Mesendoderm (in vitro differentiated cells): ENCODE results near the gene GSTK1.
A peak's percentile ranks its signal among the peaks of the same experiment; 100 is the strongest.

Source experiments
- DNase-seq: peaks from one replicate; pipeline ENCODE4 v3.0.0; 2013
- H2AK5ac ChIP-seq: 2 replicates; pipeline ENCODE4 v1.6.1; 2013; ENCODE audit warnings: low read length, inconsistent platforms
- H2BK120ac ChIP-seq: 2 replicates; pipeline ENCODE4 v1.6.1; 2013; ENCODE audit warnings: low read depth, mild to moderate bottlenecking, low read length, moderate library complexity, mixed read lengths
- H2BK15ac ChIP-seq: replicated peaks from 2 replicates; pipeline ENCODE4 v1.6.1; 2013; ENCODE audit warnings: low read depth, mild to moderate bottlenecking, moderate library complexity
- H2BK5ac ChIP-seq: 2 replicates; pipeline ENCODE4 v1.6.1; 2013; ENCODE audit warnings: low read length, inconsistent platforms
- H3K18ac ChIP-seq: 2 replicates; pipeline ENCODE4 v1.6.1; 2013; ENCODE audit warnings: mild to moderate bottlenecking, low read length, mixed read lengths
- H3K23ac ChIP-seq: one replicate; pipeline ENCODE4 v1.6.1; 2013; ENCODE audit warnings: low read length
- H3K27ac ChIP-seq: 2 replicates; pipeline ENCODE4 v1.5.1; 2013; ENCODE audit warnings: low read depth, mild to moderate bottlenecking, inconsistent platforms, low read length, moderate library complexity
- H3K27me3 ChIP-seq: 2 replicates; pipeline ENCODE4 v1.6.1; 2013; ENCODE audit warnings: low read length, control low read depth, mild to moderate bottlenecking, inconsistent platforms; ENCODE audit not compliant: insufficient read depth, poor library complexity
- H3K36me3 ChIP-seq: 2 replicates; pipeline ENCODE4 v1.6.1; 2013; ENCODE audit warnings: low read length, inconsistent platforms; ENCODE audit not compliant: control insufficient read depth, insufficient read depth
- H3K4ac ChIP-seq: one replicate; pipeline ENCODE4 v1.6.1; 2013; ENCODE audit warnings: low read depth, mild to moderate bottlenecking, low read length, moderate library complexity
- H3K4me1 ChIP-seq: 2 replicates; pipeline ENCODE4 v1.6.1; 2013; ENCODE audit warnings: low read depth, low read length, inconsistent platforms; ENCODE audit not compliant: control insufficient read depth
- H3K4me2 ChIP-seq: 2 replicates; pipeline ENCODE4 v1.6.1; 2013; ENCODE audit warnings: low read length
- H3K4me3 ChIP-seq: 2 replicates; pipeline ENCODE4 v1.5.1; 2013; ENCODE audit warnings: mild to moderate bottlenecking, low read length
- H3K56ac ChIP-seq: one replicate; pipeline ENCODE4 v1.6.1; 2013; ENCODE audit warnings: low read length
- H3K79me1 ChIP-seq: 2 replicates; pipeline ENCODE4 v1.6.1; 2013; ENCODE audit warnings: low read length, inconsistent platforms
- H3K79me2 ChIP-seq: 2 replicates; pipeline ENCODE4 v1.6.1; 2013; ENCODE audit warnings: mild to moderate bottlenecking, low read length; ENCODE audit not compliant: control insufficient read depth, insufficient read depth
- H3K9ac ChIP-seq: 2 replicates; pipeline ENCODE4 v1.6.1; 2013; ENCODE audit warnings: low read length, inconsistent platforms
- H4K5ac ChIP-seq: one replicate; pipeline ENCODE4 v1.6.1; 2013; ENCODE audit warnings: low read length
- H4K8ac ChIP-seq: one replicate; pipeline ENCODE4 v1.6.1; 2013; ENCODE audit warnings: low read depth, mild to moderate bottlenecking, control low read depth, low read length, moderate library complexity
- WGBS: extraction: QIAGEN DNeasy Blood & Tissue Kit; methylation state at CpG from one replicate; pipeline ENCODE4 v1.1.7; 2013; ENCODE audit warnings: low lambda C conversion rate, missing lambda C conversion rate; ENCODE audit not compliant: insufficient coverage; ENCODE audit errors: extremely low coverage; 5-methylcytosine and 5-hydroxymethylcytosine counted together

GSTK1 gene

DNA sequence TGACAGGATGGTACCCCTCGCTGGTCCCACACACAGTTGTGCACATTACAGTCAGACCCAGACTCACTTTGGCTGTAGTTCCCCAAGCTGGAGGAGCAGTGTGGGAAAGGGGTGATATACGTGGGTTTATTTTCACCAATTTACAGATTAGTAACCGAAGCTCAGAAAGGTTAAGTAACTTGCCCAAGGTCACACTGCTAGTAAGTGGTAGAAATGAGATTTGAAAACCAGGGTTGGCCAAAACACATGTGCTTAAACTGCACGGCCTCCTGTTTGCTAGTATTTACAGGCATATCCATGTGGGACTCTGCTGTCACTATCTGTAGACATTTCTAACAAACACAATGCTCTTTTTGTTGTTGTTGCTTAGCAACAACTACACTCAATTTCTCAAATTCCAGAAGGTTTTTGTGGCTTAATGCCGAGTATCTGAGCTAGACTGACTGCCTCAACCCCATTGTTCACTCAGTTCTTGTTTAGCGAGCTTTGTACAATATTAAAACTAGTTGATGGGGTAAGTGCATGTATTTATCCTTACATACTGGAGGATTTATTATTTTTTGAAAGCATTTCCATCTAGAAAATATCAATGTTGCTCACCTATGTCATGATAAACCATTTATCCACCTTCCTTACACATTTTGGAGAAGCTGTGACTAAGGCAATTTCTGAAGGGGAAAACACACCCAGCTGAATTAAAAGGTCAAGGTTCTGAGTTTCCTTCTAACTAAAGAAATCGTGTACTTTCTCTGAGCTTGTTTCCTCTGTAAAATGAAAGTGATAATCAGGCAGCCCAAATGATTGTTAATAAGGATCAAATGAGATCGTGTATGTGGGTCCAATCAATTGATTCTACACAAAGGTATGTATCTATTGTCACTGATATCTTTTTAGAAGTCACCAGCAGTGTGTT lies 16.2 kb downstream of the GSTK1 start:
- H4K8ac ChIP-seq = no peak overlapping the region
- H4K5ac ChIP-seq = no peak overlapping the region
- no peak overlapping the region for H3K4ac ChIP-seq
- no peak overlapping the region for H3K4me3 ChIP-seq
- no peak overlapping the region for H2AK5ac ChIP-seq
- H3K56ac ChIP-seq = no peak overlapping the region
- H2BK15ac ChIP-seq = no peak overlapping the region
- no peaks in the 10 kb centered on the region for H3K79me1 ChIP-seq
- no peak overlapping the region for H3K4me2 ChIP-seq
- H3K27me3 ChIP-seq = no peaks in the 10 kb centered on the region
- no CpG with 5 or more reads among the region's 8 CpGs for WGBS
- H2BK120ac ChIP-seq = no peak overlapping the region
- no peak overlapping the region for H3K23ac ChIP-seq
- H3K27ac ChIP-seq = no peak overlapping the region
- no peaks in the 10 kb centered on the region for H3K79me2 ChIP-seq
- no peak overlapping the region for H3K9ac ChIP-seq
- DNase-seq = peak; percentile 78
- H2BK5ac ChIP-seq = no peak overlapping the region
- H3K4me1 ChIP-seq = peaks cover 4% of the 10 kb centered on the region
- H3K18ac ChIP-seq = no peak overlapping the region
- H3K36me3 ChIP-seq = no peaks in the 10 kb centered on the region

DNA sequence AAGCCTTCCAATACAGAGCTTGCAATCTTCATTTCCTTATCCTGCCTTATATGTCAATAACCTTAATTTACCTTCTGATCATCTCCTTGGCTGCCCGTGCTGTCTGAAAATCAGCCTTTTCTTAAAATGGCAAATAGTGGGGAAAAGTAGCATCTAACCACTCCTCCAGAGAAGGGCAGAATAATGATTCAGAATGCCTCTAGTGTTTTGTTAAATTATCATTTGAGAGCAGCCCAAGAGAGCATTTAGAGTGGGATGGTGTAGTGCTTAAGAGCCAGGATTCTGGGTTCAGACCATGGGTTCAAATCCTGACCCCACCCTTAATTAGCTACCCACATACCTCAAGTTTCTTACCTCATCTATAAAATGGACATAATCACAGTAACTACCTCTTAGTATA lies 16.9 kb downstream of the GSTK1 start:
- no peak overlapping the region for H3K18ac ChIP-seq
- no peak overlapping the region for H3K23ac ChIP-seq
- no peak overlapping the region for H3K9ac ChIP-seq
- no peak for DNase-seq
- H3K36me3 ChIP-seq = no peaks in the 10 kb centered on the region
- no peak overlapping the region for H4K5ac ChIP-seq
- H3K79me1 ChIP-seq = no peaks in the 10 kb centered on the region
- H3K4me3 ChIP-seq = no peak overlapping the region
- no peak overlapping the region for H2AK5ac ChIP-seq
- no peak overlapping the region for H3K4ac ChIP-seq
- no peak overlapping the region for H4K8ac ChIP-seq
- no peaks in the 10 kb centered on the region for H3K79me2 ChIP-seq
- H3K27me3 ChIP-seq = no peaks in the 10 kb centered on the region
- no CpG with 5 or more reads among the region's 1 CpG for WGBS
- H2BK120ac ChIP-seq = no peak overlapping the region
- peaks cover 5% of the 10 kb centered on the region for H3K4me1 ChIP-seq
- H2BK5ac ChIP-seq = no peak overlapping the region
- no peak overlapping the region for H3K4me2 ChIP-seq
- no peak overlapping the region for H3K27ac ChIP-seq
- no peak overlapping the region for H3K56ac ChIP-seq
- H2BK15ac ChIP-seq = no peak overlapping the region

DNA sequence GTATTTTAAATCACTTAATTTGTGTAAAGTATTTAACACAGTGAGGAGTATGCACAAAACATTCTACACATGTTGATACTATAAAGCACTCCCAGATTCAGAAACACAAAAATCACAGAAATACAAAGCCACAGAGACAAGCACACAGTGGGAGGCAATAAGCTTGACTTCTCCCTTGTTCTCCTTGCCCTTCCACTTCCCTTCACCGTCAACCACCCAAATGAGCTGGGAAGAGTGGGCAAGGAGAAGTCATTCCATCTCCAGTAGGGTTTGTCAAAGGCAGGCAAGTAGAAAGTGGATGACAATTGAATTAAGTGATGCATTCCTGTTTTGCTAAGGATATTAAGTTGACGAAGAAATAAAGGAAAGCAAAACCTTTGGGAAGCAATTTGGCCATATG lies 17.3 kb downstream of the GSTK1 start:
- no peak overlapping the region for H2BK5ac ChIP-seq
- no peaks in the 10 kb centered on the region for H3K36me3 ChIP-seq
- DNase-seq = no peak
- no peak overlapping the region for H4K5ac ChIP-seq
- H3K27me3 ChIP-seq = no peaks in the 10 kb centered on the region
- H2BK120ac ChIP-seq = no peak overlapping the region
- H4K8ac ChIP-seq = no peak overlapping the region
- H2BK15ac ChIP-seq = no peak overlapping the region
- H3K23ac ChIP-seq = no peak overlapping the region
- H2AK5ac ChIP-seq = no peak overlapping the region
- peaks cover 9% of the 10 kb centered on the region for H3K4me1 ChIP-seq
- H3K9ac ChIP-seq = no peak overlapping the region
- H3K27ac ChIP-seq = no peak overlapping the region
- WGBS = no CpG with 5 or more reads among the region's 2 CpGs
- H3K4me3 ChIP-seq = no peak overlapping the region
- H3K4me2 ChIP-seq = no peak overlapping the region
- no peak overlapping the region for H3K56ac ChIP-seq
- H3K4ac ChIP-seq = no peak overlapping the region
- H3K79me1 ChIP-seq = no peaks in the 10 kb centered on the region
- H3K18ac ChIP-seq = no peak overlapping the region
- no peaks in the 10 kb centered on the region for H3K79me2 ChIP-seq

DNA sequence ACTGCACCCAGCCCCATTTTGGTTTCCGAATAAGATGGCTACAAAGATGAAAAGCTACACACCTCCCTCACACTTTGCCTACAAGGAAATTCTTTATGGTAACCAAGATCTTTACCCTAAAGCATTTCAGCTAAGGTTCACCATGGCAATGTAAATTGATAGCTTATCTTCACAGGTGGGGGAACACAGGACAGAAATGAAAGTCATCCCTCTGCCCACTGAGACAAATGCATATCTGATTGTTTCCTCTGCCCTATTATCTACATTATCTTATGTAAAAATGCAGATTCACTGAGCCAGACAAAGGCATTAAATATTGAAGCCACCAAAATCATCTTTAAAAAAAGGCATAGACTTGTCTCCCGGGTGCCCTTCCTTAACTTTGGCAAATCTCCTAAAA lies 18.3 kb downstream of the GSTK1 start:
- H3K36me3 ChIP-seq = no peaks in the 10 kb centered on the region
- no peak for DNase-seq
- WGBS = no CpG with 5 or more reads among the region's 2 CpGs

DNA sequence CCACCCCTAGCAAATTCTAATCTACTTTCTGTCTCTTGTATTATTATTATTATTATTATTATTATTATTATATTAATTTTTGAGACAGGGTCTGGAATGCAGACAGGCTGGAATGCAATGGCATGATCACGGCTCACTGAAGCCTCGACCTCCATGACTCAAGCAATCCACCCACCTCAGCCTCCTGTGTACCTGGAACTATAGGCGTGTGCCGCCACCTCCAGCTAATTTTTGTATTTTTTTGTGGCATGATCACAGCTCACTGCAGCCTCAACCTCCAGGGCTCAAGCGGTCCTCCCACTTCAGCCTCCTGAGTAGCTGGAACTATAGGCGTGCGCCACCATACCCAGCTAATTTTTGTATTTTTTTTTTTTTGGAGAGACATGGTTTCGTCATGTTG lies 18.9 kb downstream of the GSTK1 start:
- no peak for DNase-seq
- no peak overlapping the region for H3K9ac ChIP-seq
- H3K4me2 ChIP-seq = no peak overlapping the region
- H3K4me1 ChIP-seq = peaks cover 9% of the 10 kb centered on the region
- no peak overlapping the region for H4K5ac ChIP-seq
- H3K27ac ChIP-seq = no peak overlapping the region
- H3K4ac ChIP-seq = no peak overlapping the region
- H3K27me3 ChIP-seq = no peaks in the 10 kb centered on the region
- H2BK5ac ChIP-seq = no peak overlapping the region
- H2BK120ac ChIP-seq = no peak overlapping the region
- H3K79me2 ChIP-seq = no peaks in the 10 kb centered on the region
- no peak overlapping the region for H3K56ac ChIP-seq
- no CpG with 5 or more reads among the region's 8 CpGs for WGBS
- no peak overlapping the region for H2BK15ac ChIP-seq
- no peak overlapping the region for H2AK5ac ChIP-seq
- no peak overlapping the region for H4K8ac ChIP-seq
- H3K36me3 ChIP-seq = no peaks in the 10 kb centered on the region
- H3K23ac ChIP-seq = no peak overlapping the region
- no peak overlapping the region for H3K18ac ChIP-seq
- no peak overlapping the region for H3K4me3 ChIP-seq
- H3K79me1 ChIP-seq = no peaks in the 10 kb centered on the region

More for the DNA sequence above, 18.3 kb downstream of the GSTK1 start:
- Histone ChIP-seq H2BK5ac (no peak overlapping the region), H3K9ac (no peak overlapping the region), H3K18ac (no peak overlapping the region), H2BK15ac (no peak overlapping the region), H3K23ac (no peak overlapping the region), H4K8ac (no peak overlapping the region), H3K79me1 (no peaks in the 10 kb centered on the region), H2AK5ac (no peak overlapping the region), H3K56ac (no peak overlapping the region), H3K27ac (no peak overlapping the region), H4K5ac (no peak overlapping the region), H3K4me1 (peaks cover 9% of the 10 kb centered on the region), H3K27me3 (no peaks in the 10 kb centered on the region), H3K79me2 (no peaks in the 10 kb centered on the region), H3K4ac (no peak overlapping the region), H3K4me2 (no peak overlapping the region), H2BK120ac (no peak overlapping the region), H3K4me3 (no peak overlapping the region)

DNA sequence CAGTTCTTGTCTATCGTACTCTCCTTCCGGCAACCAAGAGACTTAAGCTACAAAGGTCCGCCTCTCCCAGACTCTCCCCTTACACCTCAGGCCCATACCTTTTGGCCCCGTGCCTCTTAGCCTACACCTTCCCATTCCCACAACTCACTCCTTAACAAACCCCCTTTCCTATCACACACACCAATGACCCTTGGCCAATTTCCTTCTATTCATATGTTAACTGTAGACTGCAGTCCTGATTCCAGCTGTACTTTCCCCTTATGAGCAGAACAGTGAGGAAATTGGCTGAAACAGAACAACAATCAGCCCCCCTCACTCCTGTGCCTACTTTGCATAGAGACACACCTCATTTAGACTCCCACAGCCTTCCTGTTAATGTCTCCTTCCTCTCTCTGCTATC lies 20.1 kb downstream of the GSTK1 start:
- Histone ChIP-seq H3K23ac (no peak overlapping the region), H2BK15ac (no peak overlapping the region), H3K4me2 (no peak overlapping the region), H3K4ac (no peak overlapping the region), H2BK5ac (no peak overlapping the region), H3K79me1 (no peaks in the 10 kb centered on the region), H4K8ac (no peak overlapping the region), H2AK5ac (no peak overlapping the region), H3K9ac (no peak overlapping the region), H3K36me3 (no peaks in the 10 kb centered on the region), H3K4me3 (no peak overlapping the region), H3K79me2 (no peaks in the 10 kb centered on the region), H3K18ac (no peak overlapping the region), H4K5ac (peak overlapping the region; percentile 42), H3K56ac (peak overlapping the region; percentile 47), H3K27me3 (no peaks in the 10 kb centered on the region), H3K4me1 (peaks cover 9% of the 10 kb centered on the region), H3K27ac (no peak overlapping the region), H2BK120ac (no peak overlapping the region)
- WGBS = no CpG with 5 or more reads among the region's 4 CpGs
- DNase-seq = peak; percentile 31
